ENCODE measurements around the gene PAQR3.
A peak's percentile ranks its signal among the peaks of the same experiment; 100 is the strongest.

Gene PAQR3

DNA sequence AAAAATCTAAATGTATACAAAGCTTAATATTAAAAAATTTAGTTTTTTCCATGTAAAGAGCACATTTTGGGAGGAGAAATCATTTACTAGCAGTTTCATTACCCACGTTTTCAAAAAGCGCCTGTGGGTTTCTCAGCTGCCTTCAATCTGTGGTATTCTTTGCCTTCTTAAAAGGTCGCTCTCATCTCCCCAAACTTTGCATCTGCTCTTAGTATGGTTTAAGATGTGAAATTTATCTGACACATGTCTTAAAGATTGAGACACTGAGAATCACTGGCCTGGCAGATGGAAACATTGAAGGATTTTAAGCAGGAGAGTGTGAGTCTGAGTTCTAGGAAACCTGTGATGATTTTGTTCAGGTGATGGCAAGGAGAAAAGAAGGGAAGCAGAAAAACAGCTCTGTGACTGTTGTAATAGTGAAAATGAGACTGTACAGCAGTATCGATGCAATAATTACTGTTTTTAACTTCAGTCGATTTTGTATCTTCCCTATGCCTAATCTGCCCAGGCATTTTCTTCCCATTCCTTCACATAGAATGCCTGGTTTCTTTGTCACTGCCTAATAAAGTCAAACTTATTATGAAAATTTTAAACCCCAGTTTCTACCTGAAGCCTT lies 75.9 kb downstream of the PAQR3 start:
- Histone ChIP-seq H3K27ac (peak overlapping the region; percentile 30), H3K27me3 (no peaks in the 10 kb centered on the region), H3K4me1 (ENCODE audit: control insufficient read depth in 1 of 2, insufficient read depth in 1 of 2, low read depth in 1 of 2, low read length in 1 of 2) (no peaks in the 10 kb centered on the region), H3K4me3 (ENCODE audit: low read depth in 1 of 2, low read length in 1 of 2) (no peak overlapping the region), H3K9me3 (no peaks in the 10 kb centered on the region), H3K36me3 (peaks cover 57% of the 10 kb centered on the region)
- no peak for TF ChIP-seq CTCF (IDR thresholded peaks at IDR 0.05)

DNA sequence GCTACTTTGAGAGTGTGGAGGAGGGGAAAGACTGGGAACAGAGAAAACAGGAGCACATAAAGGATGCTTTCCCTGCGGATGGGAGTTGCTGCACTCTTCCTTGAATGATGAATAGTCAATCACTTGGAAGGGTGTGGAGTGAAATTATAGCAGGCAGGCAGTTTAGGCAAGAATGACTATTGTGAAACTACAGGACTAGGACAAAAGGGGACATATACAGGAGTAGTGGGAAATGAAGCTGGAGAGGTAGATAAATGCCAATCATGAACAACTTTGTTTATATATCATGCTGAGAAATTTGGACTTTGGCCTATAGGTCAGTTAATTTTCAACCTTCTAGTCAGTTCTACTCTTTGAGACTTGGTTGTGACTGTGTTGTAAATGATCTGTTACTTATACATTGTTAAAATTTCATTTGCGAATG lies 76.9 kb downstream of the PAQR3 start:
- Histone ChIP-seq H3K4me3 (ENCODE audit: low read depth in 1 of 2, low read length in 1 of 2) (no peak overlapping the region), H3K27ac (no peak overlapping the region), H3K27me3 (no peaks in the 10 kb centered on the region), H3K9me3 (no peaks in the 10 kb centered on the region), H3K4me1 (ENCODE audit: control insufficient read depth in 1 of 2, insufficient read depth in 1 of 2, low read depth in 1 of 2, low read length in 1 of 2) (no peaks in the 10 kb centered on the region), H3K36me3 (peaks cover 47% of the 10 kb centered on the region)
- TF ChIP-seq CTCF (IDR thresholded peaks at IDR 0.05), result no peak

All from neutrophil (primary cell).